Subcutaneous abdominal adipose tissue (tissue), 5 donors: ENCODE data around the gene PEX11A.
A peak's percentile ranks its signal among the peaks of the same experiment; 100 is the strongest.
"Not testable (repeated sequence)": the region's sequence is repeated elsewhere in the genome, so short reads cannot be mapped to it uniquely, and the experiment has no call there.

Experiments used
- H3K27ac ChIP-seq: one replicate; pipeline ENCODE4 v1.7.0; 2013; ENCODE audit warnings: low read depth, mild to moderate bottlenecking, inconsistent platforms, low read length, moderate library complexity
- H3K27me3 ChIP-seq, 5 donors: one replicate each; pipeline ENCODE4 v1.7.0; 2013; ENCODE audit warnings: low read length in 5 of 5, inconsistent platforms in 1 of 5; ENCODE audit not compliant: control insufficient read depth in 5 of 5, insufficient read depth in 4 of 5
- H3K36me3 ChIP-seq, 5 donors: one replicate each; pipeline ENCODE4 v1.7.0; 2013; ENCODE audit warnings: low read length in 5 of 5; ENCODE audit not compliant: control insufficient read depth in 5 of 5, insufficient read depth in 5 of 5
- H3K4me1 ChIP-seq, 5 donors: one replicate each; pipeline ENCODE4 v1.7.0; 2013; ENCODE audit warnings: low read length in 5 of 5, mild to moderate bottlenecking in 3 of 5, moderate library complexity in 1 of 5; ENCODE audit not compliant: control insufficient read depth in 5 of 5, insufficient read depth in 5 of 5
- H3K4me3 ChIP-seq, 5 donors: one replicate each; pipeline ENCODE4 v1.7.0; 2013; ENCODE audit warnings: low read length in 5 of 5, low read depth in 1 of 5
- H3K9ac ChIP-seq, 5 donors: one replicate each; pipeline ENCODE4 v1.7.0; 2013; ENCODE audit warnings: low read length in 5 of 5, mild to moderate bottlenecking in 4 of 5, moderate library complexity in 3 of 5
- H3K9me3 ChIP-seq, 5 donors: one replicate each; pipeline ENCODE4 v1.7.0; 2013; ENCODE audit warnings: low read length in 5 of 5; ENCODE audit not compliant: control insufficient read depth in 5 of 5
- donor health status: healthy.
- donor health status: healthy.
- donor health status: healthy.
- donor health status: healthy.
- donor health status: healthy.

PEX11A gene

GRCh38 chr15:89714775-89715174 lies 24.2 kb upstream of the PEX11A start:
- Histone ChIP-seq H3K27ac (peak overlapping the region; percentile 85), H3K27me3 (no peaks in the 10 kb centered on the region), H3K9me3 (peaks cover 0 to 4% (median 0%) of the 10 kb centered on the region in 5 donors), H3K4me1 (peaks cover 0 to 21% (median 11%) of the 10 kb centered on the region in 5 donors), H3K4me3 (no peak overlapping the region), H3K9ac (peak overlapping the region in 2 of 5 donors; percentile 47 to 71), H3K36me3 (no peaks in the 10 kb centered on the region)

GRCh38 chr15:89707577-89707976 lies 17.0 kb upstream of the PEX11A start:
- no peak overlapping the region for H3K27ac ChIP-seq
- no peak overlapping the region for H3K9ac ChIP-seq
- peaks cover 0 to 4% (median 0%) of the 10 kb centered on the region in 5 donors for H3K9me3 ChIP-seq
- H3K4me3 ChIP-seq = no peak overlapping the region
- H3K4me1 ChIP-seq = peaks cover 0 to 11% (median 3%) of the 10 kb centered on the region in 5 donors
- H3K36me3 ChIP-seq = no peaks in the 10 kb centered on the region
- H3K27me3 ChIP-seq = no peaks in the 10 kb centered on the region

- H3K9me3 ChIP-seq = no peaks in the 10 kb centered on the region
- no peaks in the 10 kb centered on the region for H3K36me3 ChIP-seq
- H3K27ac ChIP-seq = no peak overlapping the region
- H3K9ac ChIP-seq = peak overlapping the region in 1 of 5 donors; percentile 30
- peaks cover 0 to 11% (median 3%) of the 10 kb centered on the region in 5 donors for H3K4me1 ChIP-seq
- no peak overlapping the region for H3K4me3 ChIP-seq
- no peaks in the 10 kb centered on the region for H3K27me3 ChIP-seq
Measured at GRCh38 chr15:89704411-89704810, 13.9 kb upstream of the PEX11A start.

GRCh38 chr15:89695198-89695597 lies 4.6 kb upstream of the PEX11A start:
- no peaks in the 10 kb centered on the region for H3K9me3 ChIP-seq

GRCh38 chr15:89693696-89694095 lies 3.1 kb upstream of the PEX11A start:
- Histone ChIP-seq H3K27ac (peak overlapping the region; percentile 83), H3K36me3 (no peaks in the 10 kb centered on the region), H3K4me3 (no peak overlapping the region), H3K27me3 (no peaks in the 10 kb centered on the region), H3K4me1 (peaks cover 0 to 38% (median 31%) of the 10 kb centered on the region in 5 donors), H3K9ac (no peak overlapping the region), H3K9me3 (no peaks in the 10 kb centered on the region)

More at GRCh38 chr15:89695198-89695597, 4.6 kb upstream of the PEX11A start:
- H3K27ac ChIP-seq = no peak overlapping the region
- H3K4me3 ChIP-seq = no peak overlapping the region
- no peak overlapping the region for H3K9ac ChIP-seq
- no peaks in the 10 kb centered on the region for H3K36me3 ChIP-seq
- H3K27me3 ChIP-seq = no peaks in the 10 kb centered on the region
- H3K4me1 ChIP-seq = peaks cover 0 to 25% (median 23%) of the 10 kb centered on the region in 5 donors

- Histone ChIP-seq H3K4me1 (peaks cover 0 to 40% (median 31%) of the 10 kb centered on the region in 5 donors), H3K27ac (peak overlapping the region; percentile 83), H3K27me3 (no peaks in the 10 kb centered on the region), H3K9me3 (no peaks in the 10 kb centered on the region), H3K9ac (no peak overlapping the region), H3K4me3 (no peak overlapping the region), H3K36me3 (no peaks in the 10 kb centered on the region)
Measured at GRCh38 chr15:89693091-89693490, 2.5 kb upstream of the PEX11A start.

GRCh38 chr15:89689930-89690275 lies 651 bp downstream of the PEX11A start:
- H3K4me1 ChIP-seq = peaks cover 0 to 61% (median 38%) of the 10 kb centered on the region in 5 donors
- not testable (repeated sequence) for H3K9me3 ChIP-seq, H3K36me3 ChIP-seq, H3K27me3 ChIP-seq
- peak overlapping the region; percentile 49 to 86 (median 72) for H3K9ac ChIP-seq
- peak overlapping the region; percentile 83 for H3K27ac ChIP-seq
- peak overlapping the region; percentile 83 to 92 (median 88) for H3K4me3 ChIP-seq

GRCh38 chr15:89686522-89686921 lies 4.0 kb downstream of the PEX11A start:
- Histone ChIP-seq H3K27me3 (no peaks in the 10 kb centered on the region), H3K36me3 (peaks cover 0 to 16% (median 5%) of the 10 kb centered on the region in 5 donors), H3K9ac (peak overlapping the region in 1 of 5 donors; percentile 49), H3K4me1 (peaks cover 0 to 77% (median 37%) of the 10 kb centered on the region in 5 donors), H3K4me3 (peak overlapping the region in 2 of 5 donors; percentile 18 to 36), H3K9me3 (no peaks in the 10 kb centered on the region), H3K27ac (peak overlapping the region; percentile 92)

GRCh38 chr15:89685995-89686394 lies 4.6 kb downstream of the PEX11A start:
- Histone ChIP-seq H3K27me3 (no peaks in the 10 kb centered on the region), H3K27ac (peak overlapping the region; percentile 92), H3K9me3 (no peaks in the 10 kb centered on the region), H3K36me3 (peaks cover 0 to 16% (median 5%) of the 10 kb centered on the region in 5 donors), H3K4me1 (peaks cover 0 to 77% (median 37%) of the 10 kb centered on the region in 5 donors), H3K9ac (peak overlapping the region in 2 of 5 donors; percentile 57 to 63), H3K4me3 (peak overlapping the region in 2 of 5 donors; percentile 18 to 36)

GRCh38 chr15:89681146-89681545 lies 9.4 kb downstream of the PEX11A start:
- H3K27ac ChIP-seq = peak overlapping the region; percentile 79
- peaks cover 0 to 26% (median 12%) of the 10 kb centered on the region in 5 donors for H3K36me3 ChIP-seq
- H3K27me3 ChIP-seq = no peaks in the 10 kb centered on the region
- H3K9ac ChIP-seq = peak overlapping the region; percentile 4 to 90 (median 23)
- H3K4me1 ChIP-seq = peaks cover 0 to 59% (median 28%) of the 10 kb centered on the region in 5 donors
- H3K4me3 ChIP-seq = peak overlapping the region in 3 of 5 donors; percentile 3 to 53 (median 8)
- H3K9me3 ChIP-seq = no peaks in the 10 kb centered on the region
